Right renal cortex interstitium (tissue), 3 donors: ENCODE results near the gene C19orf81. TPM values are rescaled to one million over a fixed set of nuclear protein-coding genes. Genes with fewer than 3 reads are reported as not detected.

Experiments used
- DNase-seq, 3 donors: peaks; one replicate each; pipeline ENCODE4 v3.0.0-alpha.2; 2013; ENCODE audit warnings: low read depth in 3 of 3, low spot score in 2 of 3
- polyA plus RNA-seq, 3 donors: library from polyadenylated mRNA; unstranded; fragments of 120-200 nt; gene quantifications; one replicate each; pipeline ENCODE4 v1.2.1, GENCODE V29; 2013; ENCODE audit not compliant: insufficient read length in 3 of 3

The C19orf81 gene
- polyA plus RNA-seq, 3 donors = 1.7 to 3.8 (median 2.5) TPM

DNA sequence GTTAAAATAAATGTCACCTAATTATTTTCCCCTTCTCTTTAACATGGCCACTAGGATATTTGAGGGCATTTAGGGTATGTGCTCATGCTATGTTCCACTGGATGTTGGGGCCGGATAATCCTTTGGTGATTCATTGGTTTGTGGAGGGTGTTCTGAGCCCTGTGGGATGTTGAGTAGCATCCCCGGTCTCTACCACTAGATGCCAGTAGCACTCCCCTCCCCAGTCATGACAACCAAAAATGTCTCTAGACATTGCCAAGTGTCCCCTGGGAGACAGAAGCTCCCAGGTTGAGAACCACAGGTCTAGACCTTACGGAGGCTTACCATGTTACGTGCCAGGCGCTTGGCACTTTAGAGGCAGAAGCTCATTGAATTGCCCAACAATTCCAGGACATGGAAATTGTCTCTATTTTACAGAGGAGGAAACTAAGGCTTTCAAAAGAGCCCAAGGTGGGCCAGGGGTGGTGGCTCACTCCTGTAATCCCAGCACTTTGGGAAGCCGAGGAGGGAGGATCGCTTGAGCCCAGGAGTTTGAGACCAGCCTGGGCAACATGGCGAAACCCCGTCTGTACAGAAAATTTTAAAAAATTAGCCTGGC is 56.3 kb downstream of the C19orf81 start:
- DNase-seq = no peak

DNA sequence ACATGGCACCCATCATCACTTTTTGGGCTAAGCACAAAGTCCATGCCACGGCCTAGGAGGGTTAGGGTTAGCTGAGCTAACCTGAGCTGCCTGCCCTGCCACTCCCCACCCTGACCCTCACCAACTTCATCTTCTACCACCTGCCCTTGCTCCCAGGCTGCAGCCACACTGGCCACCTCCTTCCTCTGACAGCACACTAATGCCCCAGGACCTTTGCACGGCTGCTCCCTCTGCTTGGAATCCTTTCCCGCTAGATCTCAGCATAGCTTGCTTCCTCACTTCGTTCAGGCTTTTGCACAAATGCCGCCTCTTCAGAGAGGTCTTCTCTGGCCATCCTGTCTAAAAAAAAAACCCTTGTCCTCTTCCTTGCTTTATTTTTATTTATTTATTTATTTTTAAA is 57.1 kb downstream of the C19orf81 start:
- no peak for DNase-seq

DNA sequence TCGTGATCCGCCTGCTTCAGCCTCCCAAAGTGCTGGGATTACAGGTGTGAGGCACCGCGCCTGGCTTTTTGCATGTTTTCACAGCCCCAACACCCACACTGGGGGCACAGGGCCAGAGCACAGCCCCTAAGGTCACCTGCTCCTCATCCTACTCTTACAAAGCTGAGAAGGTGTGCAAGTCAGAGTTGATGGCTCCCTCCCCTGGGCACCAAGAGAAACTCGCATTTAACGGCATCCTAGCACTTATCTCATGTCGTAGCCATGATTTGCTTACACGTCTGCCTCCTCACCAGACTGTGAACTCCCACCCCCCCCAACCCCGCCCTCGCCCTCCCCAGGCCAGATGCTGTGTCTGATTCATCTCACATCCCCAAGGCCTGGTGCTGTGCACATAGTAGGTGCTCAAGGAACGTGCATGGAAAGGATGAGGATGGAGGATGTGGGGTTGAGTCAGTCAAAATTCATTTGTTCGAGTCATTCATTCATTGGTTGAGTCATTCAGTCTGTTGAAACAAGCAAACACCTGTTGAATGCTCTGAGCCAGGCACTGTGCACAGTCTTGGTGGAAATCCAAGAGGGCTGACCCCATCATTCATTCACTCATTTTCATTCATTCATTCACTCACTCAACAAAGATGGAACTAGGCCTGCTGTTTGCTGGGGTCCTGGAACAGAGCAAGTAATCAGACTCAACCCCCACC is 59.1 kb downstream of the C19orf81 start:
- DNase-seq = no peak

Other genes with a start within 250 kb of the C19orf81 start
- gene SPIB, start 230.5 kb upstream of the C19orf81 start, polyA plus RNA-seq = under 1 TPM; 0.28 to 0.91 (median 0.82) TPM
- gene MYBPC2, start 216.6 kb upstream of the C19orf81 start, polyA plus RNA-seq = under 1 TPM; 0.58 to 0.72 (median 0.67) TPM
- gene EMC10, start 172.9 kb upstream of the C19orf81 start, polyA plus RNA-seq = 100 to 1,000 TPM; 103 to 123 (median 107) TPM
- gene GARIN5A, start 172.6 kb upstream of the C19orf81 start, polyA plus RNA-seq = 1 to 10 TPM; 5.9 to 7.8 (median 6.8) TPM
- gene JOSD2, start 138.3 kb upstream of the C19orf81 start, polyA plus RNA-seq = 1 to 10 TPM; 6.4 to 8.8 (median 7.7) TPM
- 1 to 10 TPM; 5.5 to 8.3 (median 8.1) TPM for gene ASPDH, start 135.5 kb upstream of the C19orf81 start, polyA plus RNA-seq
- 10 to 100 TPM; 12.6 to 15.6 (median 15.0) TPM for gene LRRC4B, start 81.0 kb upstream of the C19orf81 start, polyA plus RNA-seq
- gene SYT3, start 9.6 kb upstream of the C19orf81 start, polyA plus RNA-seq = 1 to 10 TPM in 1 of 3 donors, under 1 TPM in 2; 0.47 to 1.0 (median 0.65) TPM
- gene SHANK1, start 70.4 kb downstream of the C19orf81 start, polyA plus RNA-seq = 1 to 10 TPM; 3.5 to 5.0 (median 4.9) TPM
- 10 to 100 TPM; 25.3 to 29.9 (median 27.2) TPM for gene CLEC11A, start 73.9 kb downstream of the C19orf81 start, polyA plus RNA-seq
- gene GPR32, start 121.0 kb downstream of the C19orf81 start, polyA plus RNA-seq = not detected
- under 1 TPM in 2 of 3 donors, not detected in 1; 0.13 to 0.15 TPM for gene ACP4, start 141.0 kb downstream of the C19orf81 start, polyA plus RNA-seq
- gene KLK1, start 174.3 kb downstream of the C19orf81 start, polyA plus RNA-seq = 1 to 10 TPM; 1.7 to 1.8 (median 1.8) TPM
- not detected for gene KLK15, start 184.1 kb downstream of the C19orf81 start, polyA plus RNA-seq
- gene KLK3, start 205.5 kb downstream of the C19orf81 start, polyA plus RNA-seq = under 1 TPM; 0.24 to 0.53 (median 0.42) TPM
- gene KLK2, start 224.0 kb downstream of the C19orf81 start, polyA plus RNA-seq = under 1 TPM; 0.18 to 0.22 (median 0.21) TPM